B cell (primary cell): ENCODE measurements around the gene TRIM4. TPM values are rescaled to one million over a fixed set of nuclear protein-coding genes. Genes with fewer than 3 reads are reported as not detected.

Source experiments
- ATAC-seq: fragments of 200-7000 bp; cut with Tn5 transposase; one replicate; pipeline ENCODE4 v1.10.0; 2021; ENCODE audit warnings: low read depth, mild to moderate bottlenecking, moderate number of reproducible peaks, moderate library complexity
- CTCF ChIA-PET: fragments of 350-600 bp; sonication (Branson Sonifier 250); formaldehyde crosslinking; loops from one replicate; lab custom pipeline; 2021; ENCODE audit warnings: antibody characterized with exemption, inconsistent platforms; lab: Charles Lee
- POLR2A ChIA-PET: fragments of 350-600 bp; sonication (Branson Sonifier 250); formaldehyde crosslinking; loops from one replicate; lab custom pipeline; 2021; ENCODE audit warnings: antibody characterized with exemption; lab: Charles Lee
- DNase-seq: peaks from one replicate; pipeline ENCODE4 v3.0.0; 2013
- H2AFZ ChIP-seq: 2 replicates; pipeline ENCODE4 v1.6.1; 2012; ENCODE audit warnings: mild to moderate bottlenecking, low read depth, low read length; ENCODE audit not compliant: insufficient read depth, poor library complexity, severe bottlenecking
- H3K27ac ChIP-seq, 2 donors: 1 replicate in 1 of 2; 2 replicates in 1 of 2; pipeline ENCODE4 v1.5.1; 2012 to 2013; ENCODE audit warnings: low read length in 2 of 2, mild to moderate bottlenecking in 2 of 2, moderate library complexity in 1 of 2
- H3K27me3 ChIP-seq, 4 experiments: fragments of 200-600 bp in 1 of 4; sonication (generic) in 1 of 4; replicated peaks in 1 of 4; 1 replicate in 2 of 4; 2 replicates in 2 of 4; pipeline versions ENCODE4 v1.6.1 to v1.7.0; 2013 to 2016; ENCODE audit warnings: low read length in 3 of 4, mild to moderate bottlenecking in 2 of 4, mixed read lengths in 1 of 4, moderate library complexity in 1 of 4; ENCODE audit not compliant: insufficient read depth in 4 of 4, control insufficient read depth in 3 of 4; ENCODE audit errors: control extremely low read depth in 1 of 4
- H3K36me3 ChIP-seq, 2 experiments: replicated peaks in 1 of 2; 1 replicate in 1 of 2; 2 replicates in 1 of 2; pipeline versions ENCODE4 v1.6.1 to v1.7.1; 2013; ENCODE audit warnings: low read length in 1 of 2; ENCODE audit not compliant: insufficient read depth in 2 of 2, control insufficient read depth in 1 of 2; ENCODE audit errors: control extremely low read depth in 1 of 2, extremely low read depth in 1 of 2
- H3K4me1 ChIP-seq, 2 donors: fragments of 200-600 bp in 1 of 2; sonication (generic) in 1 of 2; 1 replicate in 1 of 2; 2 replicates in 1 of 2; pipeline versions ENCODE4 v1.5.1 to v1.6.1; 2013 to 2017; ENCODE audit warnings: low read length in 2 of 2; ENCODE audit not compliant: control insufficient read depth in 2 of 2, insufficient read depth in 2 of 2
- H3K4me2 ChIP-seq: replicated peaks from 2 replicates; pipeline ENCODE3; 2012; ENCODE audit warnings: mild to moderate bottlenecking, low read depth, low read length; ENCODE audit not compliant: poor library complexity, severe bottlenecking
- H3K4me3 ChIP-seq, 5 experiments: fragments of 200-600 bp in 1 of 5; sonication (generic) in 1 of 5; 1 replicate in 3 of 5; 2 replicates in 2 of 5; pipeline versions ENCODE4 v1.5.1 to v1.7.0; 2011 to 2016; ENCODE audit warnings: low read length in 4 of 5, mild to moderate bottlenecking in 4 of 5, low read depth in 2 of 5, control low read depth in 1 of 5, moderate library complexity in 1 of 5; ENCODE audit not compliant: insufficient read depth in 1 of 5; ENCODE audit errors: control extremely low read depth in 1 of 5, extremely low read depth in 1 of 5
- H3K79me2 ChIP-seq: fragments of 200-600 bp; sonication (generic); one replicate; pipeline ENCODE4 v1.6.0; 2016; ENCODE audit warnings: low read length; ENCODE audit not compliant: control insufficient read depth, insufficient read depth
- H3K9ac ChIP-seq: fragments of 200-600 bp; sonication (generic); 2 replicates; pipeline ENCODE4 v1.6.1; 2017; ENCODE audit warnings: mild to moderate bottlenecking, low read length, moderate library complexity
- H3K9me3 ChIP-seq, 3 donors: one replicate each; pipeline versions ENCODE4 v1.6.1 to v1.7.1; 2013; ENCODE audit warnings: low read length in 2 of 3; ENCODE audit not compliant: control insufficient read depth in 2 of 3, insufficient read depth in 1 of 3; ENCODE audit errors: control extremely low read depth in 1 of 3
- H4K20me1 ChIP-seq: 2 replicates; pipeline ENCODE4 v1.6.0; 2012; ENCODE audit warnings: mild to moderate bottlenecking, low read length; ENCODE audit not compliant: insufficient read depth, control insufficient read depth, poor library complexity, severe bottlenecking
- H3K27ac Mint-ChIP-seq: one replicate; pipeline ENCODE4 v1.8.0; 2021; ENCODE audit warnings: mixed read lengths
- H3K27me3 Mint-ChIP-seq: one replicate; pipeline ENCODE4 v1.8.0; 2021; ENCODE audit warnings: mixed read lengths
- H3K4me1 Mint-ChIP-seq: one replicate; pipeline ENCODE4 v1.8.0; 2021; ENCODE audit warnings: mixed read lengths
- H3K4me3 Mint-ChIP-seq: one replicate; pipeline ENCODE4 v1.8.0; 2021; ENCODE audit warnings: mixed read lengths
- H3K9me3 Mint-ChIP-seq: one replicate; pipeline ENCODE4 v1.8.0; 2022; ENCODE audit warnings: mixed read lengths; ENCODE audit not compliant: insufficient read depth
- CTCF ChIP-seq: fragments of 200-600 bp; IDR thresholded peaks from one replicate; pipeline ENCODE4 v1.8.0; 2022; ENCODE audit warnings: antibody characterized with exemption, mild to moderate bottlenecking
- EZH2 ChIP-seq: IDR thresholded peaks from 2 replicates; pipeline ENCODE4 v1.6.1; 2012; ENCODE audit warnings: borderline replicate concordance, low read depth, mild to moderate bottlenecking, moderate library complexity, low read length; ENCODE audit not compliant: insufficient read depth, poor library complexity, severe bottlenecking
- WGBS: methylation state at CpG from one replicate; pipeline ENCODE4 v1.1.5; 2013; ENCODE audit warnings: missing lambda C conversion rate; ENCODE audit not compliant: insufficient coverage; 5-methylcytosine and 5-hydroxymethylcytosine counted together
- intact Hi-C: fragments of 100-400 bp; cut with micrococcal nuclease; formaldehyde crosslinking; loops from one replicate; pipeline ENCODE4 v1.10.0; 2022
- polyA plus RNA-seq: library from polyadenylated mRNA; depleted of rRNA; stranded (reverse); fragments of >200 nt; gene quantifications from 2 replicates; pipeline ENCODE4 v1.2.3, GENCODE V29; 2012
- small RNA-seq: library from RNA; depleted of rRNA; stranded (forward); fragments of <200 nt; gene quantifications from one replicate; pipeline ENCODE3, GENCODE V24; 2012; ENCODE audit warnings: low replicate concordance, low read depth; ENCODE audit not compliant: insufficient read length
- total RNA-seq, 2 donors: library from RNA; stranded (reverse); fragments of 120-200 nt in 1 of 2; gene quantifications; 1 replicate in 1 of 2; 2 replicates in 1 of 2; pipeline versions ENCODE4 v1.2.3 to v1.2.4, GENCODE V29; 2013 to 2022

TRIM4 gene
- total and polyA plus RNA-seq, 2 donors (not counting 1 experiment from before 2014, with no cell fraction given), result 14.2 to 56.7 TPM

- no peaks in the 10 kb centered on the region for H3K9me3 Mint-ChIP-seq
- CTCF ChIA-PET, result no interaction called here
- H3K27me3 Mint-ChIP-seq, result peaks cover 44% of the 10 kb centered on the region
Observed at GRCh38 chr7:99843808-99844207, 75.5 kb downstream of the TRIM4 start.

GRCh38 chr7:99842926-99843325 lies 76.4 kb downstream of the TRIM4 start:
- no peak for DNase-seq
- TF ChIP-seq CTCF (no peak), EZH2 (no peak)
- H3K79me2 ChIP-seq, result no peaks in the 10 kb centered on the region
- H3K36me3 ChIP-seq, result no peaks in the 10 kb centered on the region
- H3K9ac ChIP-seq, result no peak overlapping the region
- no peak overlapping the region for H3K4me2 ChIP-seq
- Mint-ChIP-seq H3K4me1 (peaks cover under 1% of the 10 kb centered on the region), H3K27ac (no peak overlapping the region), H3K4me3 (no peak overlapping the region), H3K9me3 (no peaks in the 10 kb centered on the region), H3K27me3 (peaks cover 38% of the 10 kb centered on the region)
- no peaks in the 10 kb centered on the region for H3K9me3 ChIP-seq
- CTCF ChIA-PET, result no interaction called here
- ATAC-seq, result no peak
- H2AFZ ChIP-seq, result no peak overlapping the region
- H4K20me1 ChIP-seq, result no peaks in the 10 kb centered on the region
- H3K27me3 ChIP-seq, result peaks cover 0 to 6% (median 0%) of the 10 kb centered on the region in 4 experiments
- POLR2A ChIA-PET, result no interaction called here
- H3K4me3 ChIP-seq, result no peak overlapping the region
- no CpG with 5 or more reads among the region's 2 CpGs for whole genome bisulfite sequencing
- H3K4me1 ChIP-seq, result no peaks in the 10 kb centered on the region
- intact Hi-C loops, result no loop called here
- H3K27ac ChIP-seq, result no peak overlapping the region

More at GRCh38 chr7:99843808-99844207, 75.5 kb downstream of the TRIM4 start:
- no peak for DNase-seq
- Histone ChIP-seq H3K27ac (no peak overlapping the region), H3K9me3 (no peaks in the 10 kb centered on the region), H3K79me2 (no peaks in the 10 kb centered on the region), H3K4me2 (no peak overlapping the region), H3K4me3 (no peak overlapping the region), H3K36me3 (no peaks in the 10 kb centered on the region), H3K27me3 (peaks cover 0 to 6% (median 2%) of the 10 kb centered on the region in 4 experiments), H2AFZ (no peak overlapping the region), H3K9ac (no peak overlapping the region), H4K20me1 (no peaks in the 10 kb centered on the region), H3K4me1 (no peaks in the 10 kb centered on the region)
- POLR2A ChIA-PET, result no interaction called here
- H3K4me1 Mint-ChIP-seq, result no peaks in the 10 kb centered on the region
- TF ChIP-seq CTCF (no peak), EZH2 (no peak)
- no peak overlapping the region for H3K27ac Mint-ChIP-seq
- intact Hi-C loops, result no loop called here
- H3K4me3 Mint-ChIP-seq, result no peak overlapping the region
- WGBS, result 100% methylated on average over 1 of the region's 4 CpGs
- no peak for ATAC-seq

Small RNA genes within 50 kb of the gene (small RNA-seq; reads per million reads assigned to genes)
- gene AC011904.1, result not detected
- not detected for gene CYP3A52P
- not detected for gene RF00019
- gene RF00561, result not detected

Other genes starting within 250 kb of the TRIM4 start
- gene CYP3A5, start 239.5 kb downstream of the TRIM4 start, total RNA-seq, result not detected in 2 replicates
- not detected in 2 replicates for gene CYP3A5, start 239.5 kb downstream of the TRIM4 start, polyA plus RNA-seq
- gene CYP3A7, start 184.3 kb downstream of the TRIM4 start, total RNA-seq, result not detected in 2 replicates
- gene CYP3A7, start 184.3 kb downstream of the TRIM4 start, polyA plus RNA-seq, result not detected in 2 replicates
- gene CYP3A4, start 135.3 kb downstream of the TRIM4 start, total RNA-seq, result not detected in 2 replicates
- not detected in 2 replicates for gene CYP3A4, start 135.3 kb downstream of the TRIM4 start, polyA plus RNA-seq
- not detected in 2 replicates for gene CYP3A43, start 91.5 kb downstream of the TRIM4 start, total RNA-seq
- gene CYP3A43, start 91.5 kb downstream of the TRIM4 start, polyA plus RNA-seq, result not detected in 2 replicates
- gene OR2AE1, start 42.5 kb downstream of the TRIM4 start, total RNA-seq, result 1.2 and 1.3 TPM in 2 replicates
- gene OR2AE1, start 42.5 kb downstream of the TRIM4 start, polyA plus RNA-seq, result 0.22 and 0.43 TPM in 2 replicates
- not detected in 2 replicates for gene GJC3, start 10.1 kb upstream of the TRIM4 start, total RNA-seq
- gene GJC3, start 10.1 kb upstream of the TRIM4 start, polyA plus RNA-seq, result not detected in 2 replicates
- gene AZGP1, start 56.5 kb upstream of the TRIM4 start, total RNA-seq, result not detected in 2 replicates
- gene AZGP1, start 56.5 kb upstream of the TRIM4 start, polyA plus RNA-seq, result not detected in 2 replicates
- gene ZKSCAN1, start 96.1 kb upstream of the TRIM4 start, total RNA-seq, result 89.3 and 97.4 TPM in 2 replicates
- 12.9 and 14.0 TPM in 2 replicates for gene ZKSCAN1, start 96.1 kb upstream of the TRIM4 start, polyA plus RNA-seq
- 12.9 and 13.2 TPM in 2 replicates for gene ZSCAN21, start 130.2 kb upstream of the TRIM4 start, total RNA-seq
- 6.7 and 8.3 TPM in 2 replicates for gene ZSCAN21, start 130.2 kb upstream of the TRIM4 start, polyA plus RNA-seq
- 44.8 and 48.5 TPM in 2 replicates for gene ZNF3, start 162.2 kb upstream of the TRIM4 start, total RNA-seq
- gene ZNF3, start 162.2 kb upstream of the TRIM4 start, polyA plus RNA-seq, result 19.2 and 21.5 TPM in 2 replicates
- 75.1 and 79.6 TPM in 2 replicates for gene COPS6, start 169.4 kb upstream of the TRIM4 start, total RNA-seq
- gene COPS6, start 169.4 kb upstream of the TRIM4 start, polyA plus RNA-seq, result 68.6 and 76.5 TPM in 2 replicates
- 147 and 154 TPM in 2 replicates for gene MCM7, start 181.9 kb upstream of the TRIM4 start, total RNA-seq
- 171 and 190 TPM in 2 replicates for gene MCM7, start 181.9 kb upstream of the TRIM4 start, polyA plus RNA-seq
- 17.6 and 18.3 TPM in 2 replicates for gene AP4M1, start 182.1 kb upstream of the TRIM4 start, total RNA-seq
- 7.7 and 9.0 TPM in 2 replicates for gene AP4M1, start 182.1 kb upstream of the TRIM4 start, polyA plus RNA-seq
- 65.2 and 65.8 TPM in 2 replicates for gene TAF6, start 199.8 kb upstream of the TRIM4 start, total RNA-seq
- 35.5 and 48.3 TPM in 2 replicates for gene TAF6, start 199.8 kb upstream of the TRIM4 start, polyA plus RNA-seq
- 13.9 and 16.8 TPM in 2 replicates for gene CNPY4, start 200.1 kb upstream of the TRIM4 start, total RNA-seq
- gene CNPY4, start 200.1 kb upstream of the TRIM4 start, polyA plus RNA-seq, result 8.0 and 9.0 TPM in 2 replicates
- 4.5 TPM in 2 replicates for gene MBLAC1, start 207.4 kb upstream of the TRIM4 start, total RNA-seq
- 1.4 and 1.6 TPM in 2 replicates for gene MBLAC1, start 207.4 kb upstream of the TRIM4 start, polyA plus RNA-seq
- 214 TPM in 2 replicates for gene LAMTOR4, start 229.4 kb upstream of the TRIM4 start, total RNA-seq
- 393 and 448 TPM in 2 replicates for gene LAMTOR4, start 229.4 kb upstream of the TRIM4 start, polyA plus RNA-seq
- gene TRAPPC14, start 239.2 kb upstream of the TRIM4 start, total RNA-seq, result 71.2 and 75.8 TPM in 2 replicates
- 55.3 and 64.8 TPM in 2 replicates for gene TRAPPC14, start 239.2 kb upstream of the TRIM4 start, polyA plus RNA-seq
- 0.44 and 0.74 TPM in 2 replicates for gene GAL3ST4, start 249.1 kb upstream of the TRIM4 start, total RNA-seq
- gene GAL3ST4, start 249.1 kb upstream of the TRIM4 start, polyA plus RNA-seq, result 1.1 and 3.0 TPM in 2 replicates